GM21529 (cell line): ENCODE data around the gene RBFOX1.
"Not testable (repeated sequence)": the region's sequence is repeated elsewhere in the genome, so short reads cannot be mapped to it uniquely, and the experiment has no call there.

Source experiments
- ATAC-seq: cut with Tn5 transposase; IDR thresholded peaks from one replicate; pipeline ENCODE4 v1.9.1; 2021; ENCODE audit not compliant: unreplicated experiment

RBFOX1 gene

GRCh38 chr16:7456211-7456610 lies 123.6 kb downstream of the RBFOX1 start:
- ATAC-seq = no peak

DNA sequence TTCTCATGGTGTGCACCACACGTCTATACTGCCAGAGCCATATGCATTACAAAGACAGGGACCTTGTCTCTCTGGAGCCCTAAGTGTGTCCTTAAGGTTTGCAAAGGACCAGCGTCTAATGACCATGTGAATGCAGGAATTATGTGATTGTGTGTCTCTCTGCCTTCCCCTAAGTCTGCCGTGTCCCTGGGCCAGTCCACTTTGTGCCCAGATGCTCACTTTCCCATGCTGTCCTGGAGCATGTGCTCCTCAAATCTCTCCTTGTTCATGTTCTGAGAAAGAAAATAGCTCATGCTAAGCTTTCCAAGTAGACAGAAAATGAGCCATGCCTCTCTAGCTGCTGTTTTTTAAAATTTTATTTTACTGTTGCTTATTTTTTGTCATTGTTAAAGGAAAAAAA lies 125.5 kb downstream of the RBFOX1 start:
- ATAC-seq = no peak

DNA sequence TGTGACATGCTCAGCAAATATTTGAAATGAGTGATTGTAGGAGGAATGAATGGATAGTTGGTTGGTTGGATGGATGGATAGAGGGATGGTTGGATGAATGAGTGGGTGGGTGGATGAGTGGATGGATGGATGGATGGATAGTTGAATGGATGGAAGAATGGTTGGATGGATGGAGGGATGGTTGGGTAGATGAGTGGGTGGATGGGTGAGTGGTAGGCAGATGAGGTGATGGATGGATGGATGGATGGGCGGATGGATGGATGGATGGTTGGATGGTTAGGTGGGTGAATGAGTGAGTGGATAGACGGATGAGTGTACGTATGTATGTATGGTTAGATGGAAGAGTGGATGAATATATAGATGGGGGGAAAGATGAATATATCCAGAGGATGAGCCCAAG lies 137.7 kb downstream of the RBFOX1 start:
- no peak for ATAC-seq

GRCh38 chr16:7471268-7471667 lies 138.6 kb downstream of the RBFOX1 start:
- no peak for ATAC-seq

- no peak for ATAC-seq
Measured at GRCh38 chr16:7482032-7482431, 149.4 kb downstream of the RBFOX1 start.

DNA sequence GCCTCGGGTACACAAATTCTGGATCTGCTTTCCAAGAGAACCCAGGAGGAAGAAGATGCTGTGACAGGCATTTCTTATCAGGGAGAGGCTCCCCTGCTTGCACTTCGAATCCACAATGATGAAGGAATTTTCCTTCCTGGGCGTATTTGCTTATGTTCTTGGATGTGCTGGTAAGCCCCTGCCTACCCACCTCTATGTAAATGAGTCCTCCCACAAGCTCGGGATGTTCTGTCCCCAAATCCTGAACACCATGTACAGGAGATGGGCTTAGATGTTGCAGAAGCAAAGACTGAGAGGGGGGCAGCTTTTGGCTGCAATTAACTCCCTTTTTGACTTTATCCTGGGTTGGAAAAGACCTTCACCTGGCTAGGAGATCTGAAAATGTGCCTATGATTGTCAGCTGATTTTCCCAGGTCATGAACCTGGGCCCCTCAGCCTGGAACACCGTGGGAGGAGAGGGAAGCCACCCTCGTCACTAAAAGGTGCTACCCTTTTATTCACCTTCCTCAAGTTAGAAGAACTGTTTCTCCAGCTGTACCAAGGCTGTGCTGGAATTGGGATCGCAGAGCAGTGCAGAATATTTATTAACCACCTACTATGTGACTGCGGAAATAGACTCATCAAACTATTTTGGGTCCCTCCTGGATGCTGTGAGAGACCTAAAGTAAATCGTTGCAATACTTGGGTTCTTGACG lies 150.1 kb downstream of the RBFOX1 start:
- no peak for ATAC-seq

DNA sequence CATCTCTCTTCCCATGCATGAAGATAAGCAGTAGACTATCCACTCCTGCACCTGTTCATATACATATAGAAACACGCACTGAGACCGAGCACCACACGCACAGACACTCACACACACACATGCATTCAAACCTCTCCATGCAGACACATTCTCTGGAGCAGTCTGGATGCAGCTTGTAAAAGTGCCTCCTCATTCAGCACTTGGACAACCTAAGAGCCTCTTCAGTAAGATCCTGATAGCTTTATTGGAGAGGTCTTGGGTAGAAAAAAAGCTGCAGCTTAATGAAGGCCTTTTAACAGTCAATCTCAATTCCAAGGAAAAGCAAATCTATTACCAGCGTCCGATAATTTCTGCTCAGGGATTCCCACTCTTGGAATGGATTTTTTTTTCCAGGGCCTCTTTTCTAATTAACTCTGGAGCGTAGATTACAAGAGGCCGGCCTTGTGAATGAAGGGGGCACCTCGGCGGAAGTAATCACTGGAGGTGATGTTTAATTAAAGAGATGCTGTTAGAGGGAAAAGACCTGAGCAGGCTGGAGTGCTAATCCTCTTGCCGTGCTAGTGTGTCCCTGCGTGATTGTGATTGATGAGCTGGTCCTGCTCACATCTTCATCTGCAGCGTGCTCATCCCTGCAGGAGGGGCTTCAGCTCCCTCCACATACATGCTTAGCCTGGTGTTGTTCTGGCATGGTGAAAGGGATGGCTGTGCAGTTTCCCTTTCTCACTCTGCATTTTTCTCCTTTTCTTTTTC lies 155.1 kb downstream of the RBFOX1 start:
- ATAC-seq = no peak

DNA sequence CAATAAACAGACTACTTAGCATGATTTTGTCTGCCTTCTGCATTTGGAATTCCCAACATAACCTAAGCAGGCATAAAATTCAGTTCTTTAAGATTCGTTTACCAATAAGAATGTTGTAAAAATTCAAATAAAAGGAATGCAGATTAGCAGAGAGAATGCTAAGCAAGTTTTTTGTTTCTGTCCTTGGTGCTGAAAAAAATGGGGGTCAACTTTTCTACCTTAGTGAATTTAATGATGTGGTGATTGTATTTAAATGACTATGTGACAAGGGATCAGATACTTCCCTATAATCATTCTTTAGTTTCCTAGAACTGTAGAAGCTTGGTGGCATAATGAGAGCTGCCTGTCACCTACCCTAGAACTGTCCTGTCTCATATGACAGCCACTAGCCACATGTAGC lies 159.5 kb downstream of the RBFOX1 start:
- no peak for ATAC-seq

GRCh38 chr16:7493133-7493532 lies 160.5 kb downstream of the RBFOX1 start:
- ATAC-seq = no peak

GRCh38 chr16:7497691-7498090 lies 165.0 kb downstream of the RBFOX1 start:
- ATAC-seq = no peak

- no peak for ATAC-seq
Measured at GRCh38 chr16:7501868-7502267, 169.2 kb downstream of the RBFOX1 start.

DNA sequence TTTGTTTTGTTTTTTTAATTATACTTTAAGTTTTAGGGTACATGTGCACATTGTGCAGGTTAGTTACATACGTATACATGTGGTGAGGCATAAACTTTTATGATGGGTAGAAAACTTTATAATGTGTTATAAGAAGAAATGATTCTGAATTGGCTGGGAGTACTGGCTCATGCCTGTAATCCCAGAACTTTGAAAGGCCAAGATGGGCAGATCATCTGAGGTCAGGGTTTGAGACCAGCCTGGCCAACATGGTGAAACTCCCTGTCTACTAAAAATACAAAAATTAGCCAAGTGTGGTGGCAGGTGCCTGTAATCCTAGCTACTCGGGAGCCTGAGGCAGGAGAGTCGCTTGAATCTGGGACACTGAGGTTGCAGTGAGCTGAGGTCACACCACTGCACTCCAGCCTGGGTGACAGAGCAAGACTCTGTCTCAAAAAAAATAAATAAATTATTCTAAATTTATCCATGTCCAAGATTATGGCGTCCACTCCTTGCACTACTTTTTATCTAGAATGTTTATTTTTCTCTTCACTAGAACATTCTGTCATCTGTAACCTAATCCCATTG lies 170.0 kb downstream of the RBFOX1 start:
- ATAC-seq = not testable (repeated sequence)

DNA sequence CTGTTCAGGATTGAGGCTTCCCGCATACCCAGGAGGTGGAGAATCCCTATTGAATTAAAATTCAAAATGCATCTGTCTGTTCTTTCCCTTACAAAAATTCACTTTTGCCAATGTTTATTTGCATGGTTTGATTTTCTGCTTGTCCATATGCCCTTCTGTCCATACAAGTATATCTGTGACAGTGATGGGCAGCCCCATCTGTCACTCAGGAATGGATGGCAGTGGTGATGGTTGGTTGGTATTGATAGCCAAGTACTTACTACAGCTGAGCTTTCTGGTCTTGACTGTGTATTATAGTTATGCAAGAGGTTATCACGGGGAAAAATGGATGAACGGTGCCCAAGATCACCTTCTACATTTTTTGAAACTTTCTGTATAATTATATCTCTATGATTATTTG lies 171.0 kb downstream of the RBFOX1 start:
- no peak for ATAC-seq

DNA sequence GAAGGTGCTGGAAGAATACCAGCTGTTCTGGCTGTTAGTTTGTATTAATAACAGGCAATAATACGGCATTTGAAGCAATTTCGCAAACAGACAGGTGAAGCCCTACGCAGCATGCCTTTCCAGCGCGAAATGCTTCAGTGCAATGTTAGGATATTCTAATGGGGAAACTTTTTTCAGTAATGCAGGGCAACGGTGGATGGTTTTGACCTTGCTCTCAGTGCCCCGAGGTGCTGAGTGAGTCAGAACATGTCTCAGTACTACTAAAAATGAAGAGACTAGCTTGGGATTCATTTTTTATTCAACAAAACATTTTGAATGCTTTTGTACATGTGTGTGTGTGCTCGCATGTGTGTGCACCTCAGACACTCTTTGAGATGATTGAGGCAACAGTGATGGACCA lies 172.2 kb downstream of the RBFOX1 start:
- no peak for ATAC-seq

DNA sequence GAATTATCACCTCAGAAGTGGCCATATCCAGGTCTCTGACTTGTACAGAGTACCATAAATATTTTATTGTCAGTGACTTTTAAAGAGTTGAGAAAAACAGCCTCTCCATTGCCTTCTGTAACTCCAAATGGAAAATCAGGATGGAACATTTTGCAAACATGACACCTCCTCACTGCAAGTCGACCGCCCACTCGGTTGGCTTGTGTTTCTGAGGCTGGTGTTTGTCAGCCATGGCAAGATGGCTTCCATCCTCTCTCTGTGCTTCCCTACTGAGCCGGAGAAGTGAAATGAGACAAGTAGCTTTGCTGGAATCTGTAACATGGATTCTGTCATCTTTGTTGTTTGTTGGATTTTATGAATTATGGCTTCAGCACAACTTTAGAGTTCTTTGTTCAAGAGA lies 172.8 kb downstream of the RBFOX1 start:
- no peak for ATAC-seq

DNA sequence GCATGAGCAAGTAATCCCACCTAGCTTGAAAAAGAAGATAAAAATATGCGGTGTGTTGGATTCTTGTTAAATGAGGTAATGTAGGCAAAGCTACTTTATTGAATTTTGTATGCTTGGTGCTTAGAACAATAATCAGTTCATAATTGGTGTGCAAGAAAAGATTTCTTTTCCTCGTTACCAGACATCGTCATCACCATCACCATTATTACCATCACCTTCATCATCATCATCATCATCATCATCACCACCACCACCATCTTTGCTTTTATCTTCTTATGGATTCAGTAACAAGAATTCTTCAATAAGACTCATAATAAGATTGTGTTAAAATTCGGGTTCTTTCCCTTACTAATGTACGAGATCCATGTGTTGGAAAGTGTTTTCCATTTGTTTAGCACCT lies 173.7 kb downstream of the RBFOX1 start:
- ATAC-seq = no peak

GRCh38 chr16:7508656-7509055 lies 176.0 kb downstream of the RBFOX1 start:
- no peak for ATAC-seq

GRCh38 chr16:7509963-7510601 lies 177.4 kb downstream of the RBFOX1 start:
- no peak for ATAC-seq

DNA sequence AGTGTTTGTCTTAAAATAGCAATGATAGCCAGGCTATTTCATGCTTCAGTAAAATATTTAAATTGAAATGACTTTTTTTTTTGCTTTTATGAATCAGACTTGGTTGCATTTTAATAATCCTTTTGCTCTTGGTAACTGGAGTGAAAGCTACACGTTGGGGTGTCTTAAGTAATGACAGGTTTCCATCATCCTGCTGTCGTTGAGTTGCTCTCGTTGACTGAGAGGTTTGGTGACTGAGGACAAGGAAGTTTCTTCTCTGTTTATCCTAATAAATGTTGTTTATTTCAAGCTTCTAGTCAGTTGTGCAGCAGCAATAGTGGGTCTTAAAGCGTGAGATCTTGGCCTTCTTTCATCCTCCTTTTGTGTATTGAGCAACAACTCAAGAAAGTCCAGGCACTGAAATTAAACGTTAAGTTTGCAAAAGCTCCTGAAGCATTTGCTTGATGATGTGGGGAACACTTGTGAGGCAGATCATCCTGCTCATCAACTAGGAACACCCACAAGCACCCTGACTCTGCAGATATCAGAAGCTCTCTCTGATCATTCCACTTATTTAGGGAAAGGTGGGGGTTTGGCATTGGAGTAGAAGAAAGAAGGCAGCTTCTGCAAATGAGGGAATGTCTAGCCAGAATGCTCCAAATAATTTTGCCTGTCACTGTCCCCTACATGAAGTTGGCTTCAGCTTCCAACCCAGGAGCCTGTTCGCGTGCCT lies 179.1 kb downstream of the RBFOX1 start:
- no peak for ATAC-seq

DNA sequence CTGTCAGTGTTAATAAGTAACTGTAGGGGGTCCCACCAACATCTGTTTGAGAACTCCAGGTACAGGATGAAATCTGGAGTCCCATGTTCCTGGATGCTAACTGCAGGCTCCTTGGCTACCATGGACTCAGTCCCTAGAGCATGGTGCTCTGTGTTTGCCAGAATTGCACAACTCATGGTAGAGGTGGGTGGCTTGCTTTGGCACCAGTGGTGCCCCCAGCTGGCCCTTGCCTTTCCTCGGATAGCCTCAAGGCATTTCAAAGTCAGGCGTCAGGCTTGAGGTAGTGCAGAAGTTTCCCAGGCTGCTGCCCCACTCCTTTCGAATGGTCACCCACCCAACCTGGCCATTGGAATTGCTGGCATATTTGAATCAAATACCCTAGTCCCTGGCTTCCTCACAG lies 179.9 kb downstream of the RBFOX1 start:
- no peak for ATAC-seq

DNA sequence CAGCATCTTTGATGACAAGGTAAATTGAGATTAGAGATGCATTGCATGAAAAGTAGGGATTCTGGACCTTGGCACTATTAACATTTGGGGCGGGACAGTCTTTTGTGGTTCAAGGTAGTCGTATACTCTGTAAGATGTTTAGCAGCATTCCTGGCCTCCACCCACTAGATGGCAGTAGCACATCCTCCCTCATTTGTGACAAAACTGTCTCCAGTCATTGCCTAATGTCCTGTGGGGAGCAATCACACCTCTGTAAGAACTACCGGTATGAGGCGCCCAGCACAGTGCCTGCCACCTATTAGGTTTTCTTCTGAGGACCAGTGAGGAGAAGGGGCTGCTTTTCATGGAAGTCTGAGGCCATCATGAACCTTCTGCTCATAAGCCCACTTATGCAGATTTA lies 180.8 kb downstream of the RBFOX1 start:
- ATAC-seq = no peak
